ENCODE data around the gene MAN1C1.

GRCh38 chr1:25571522-25571970, 45.0 kb upstream of the MAN1C1 start:
- TF ChIP-seq POLR2A (IDR thresholded peaks at IDR 0.05; ENCODE audit: extremely low read depth, insufficient read length) (no peak), MYC (IDR thresholded peaks at IDR 0.05; ENCODE audit: low read depth, low read length) (no peak)
- TF ChIP-seq, protein P1, sequence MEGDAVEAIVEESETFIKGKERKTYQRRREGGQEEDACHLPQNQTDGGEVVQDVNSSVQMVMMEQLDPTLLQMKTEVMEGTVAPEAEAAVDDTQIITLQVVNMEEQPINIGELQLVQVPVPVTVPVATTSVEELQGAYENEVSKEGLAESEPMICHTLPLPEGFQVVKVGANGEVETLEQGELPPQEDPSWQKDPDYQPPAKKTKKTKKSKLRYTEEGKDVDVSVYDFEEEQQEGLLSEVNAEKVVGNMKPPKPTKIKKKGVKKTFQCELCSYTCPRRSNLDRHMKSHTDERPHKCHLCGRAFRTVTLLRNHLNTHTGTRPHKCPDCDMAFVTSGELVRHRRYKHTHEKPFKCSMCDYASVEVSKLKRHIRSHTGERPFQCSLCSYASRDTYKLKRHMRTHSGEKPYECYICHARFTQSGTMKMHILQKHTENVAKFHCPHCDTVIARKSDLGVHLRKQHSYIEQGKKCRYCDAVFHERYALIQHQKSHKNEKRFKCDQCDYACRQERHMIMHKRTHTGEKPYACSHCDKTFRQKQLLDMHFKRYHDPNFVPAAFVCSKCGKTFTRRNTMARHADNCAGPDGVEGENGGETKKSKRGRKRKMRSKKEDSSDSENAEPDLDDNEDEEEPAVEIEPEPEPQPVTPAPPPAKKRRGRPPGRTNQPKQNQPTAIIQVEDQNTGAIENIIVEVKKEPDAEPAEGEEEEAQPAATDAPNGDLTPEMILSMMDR (IDR thresholded peaks at IDR 0.05; ENCODE audit: low read depth, low read length): no peak

All from NB4 (cell line).